Osteocyte (in vitro differentiated cells): ENCODE data around the gene CCDC107. TPM values are rescaled to one million over a fixed set of nuclear protein-coding genes. Genes with fewer than 3 reads are reported as not detected.
A peak's percentile ranks its signal among the peaks of the same experiment; 100 is the strongest.

ENCODE experiments used
- DNase-seq: peaks from one replicate; pipeline ENCODE4 v3.0.0; 2021; ENCODE audit warnings: mixed read lengths; ENCODE audit not compliant: unreplicated experiment; ENCODE audit errors: extremely low spot score
- H3K27ac Mint-ChIP-seq: one replicate; pipeline ENCODE4 v1.8.0; 2021; ENCODE audit warnings: mild to moderate bottlenecking, mixed read lengths; ENCODE audit not compliant: unreplicated experiment
- H3K27me3 Mint-ChIP-seq: one replicate; pipeline ENCODE4 v1.8.0; 2021; ENCODE audit warnings: mixed read lengths; ENCODE audit not compliant: unreplicated experiment
- H3K36me3 Mint-ChIP-seq: one replicate; pipeline ENCODE4 v1.8.0; 2021; ENCODE audit warnings: mixed read lengths; ENCODE audit not compliant: unreplicated experiment
- H3K4me1 Mint-ChIP-seq: one replicate; pipeline ENCODE4 v1.8.0; 2021; ENCODE audit warnings: mixed read lengths; ENCODE audit not compliant: unreplicated experiment
- H3K4me3 Mint-ChIP-seq: one replicate; pipeline ENCODE4 v1.8.0; 2021; ENCODE audit warnings: mild to moderate bottlenecking, moderate library complexity, mixed read lengths; ENCODE audit not compliant: unreplicated experiment
- H3K9me3 Mint-ChIP-seq: one replicate; pipeline ENCODE4 v1.8.0; 2021; ENCODE audit warnings: mixed read lengths; ENCODE audit not compliant: unreplicated experiment
- total RNA-seq: library from RNA; stranded (reverse); gene quantifications from 2 replicates; pipeline ENCODE4 v1.2.1, GENCODE V29; 2021
- TF ChIP-seq, protein P1 (sequence below): fragments of 200-600 bp; sonication (generic); IDR thresholded peaks from 2 replicates; pipeline ENCODE4 v1.5.0; 2021; ENCODE audit warnings: antibody characterized with exemption, mild to moderate bottlenecking, moderate library complexity

The CCDC107 gene
- total RNA-seq, 1 donor from 2014 or later = 31.3 TPM

DNA sequence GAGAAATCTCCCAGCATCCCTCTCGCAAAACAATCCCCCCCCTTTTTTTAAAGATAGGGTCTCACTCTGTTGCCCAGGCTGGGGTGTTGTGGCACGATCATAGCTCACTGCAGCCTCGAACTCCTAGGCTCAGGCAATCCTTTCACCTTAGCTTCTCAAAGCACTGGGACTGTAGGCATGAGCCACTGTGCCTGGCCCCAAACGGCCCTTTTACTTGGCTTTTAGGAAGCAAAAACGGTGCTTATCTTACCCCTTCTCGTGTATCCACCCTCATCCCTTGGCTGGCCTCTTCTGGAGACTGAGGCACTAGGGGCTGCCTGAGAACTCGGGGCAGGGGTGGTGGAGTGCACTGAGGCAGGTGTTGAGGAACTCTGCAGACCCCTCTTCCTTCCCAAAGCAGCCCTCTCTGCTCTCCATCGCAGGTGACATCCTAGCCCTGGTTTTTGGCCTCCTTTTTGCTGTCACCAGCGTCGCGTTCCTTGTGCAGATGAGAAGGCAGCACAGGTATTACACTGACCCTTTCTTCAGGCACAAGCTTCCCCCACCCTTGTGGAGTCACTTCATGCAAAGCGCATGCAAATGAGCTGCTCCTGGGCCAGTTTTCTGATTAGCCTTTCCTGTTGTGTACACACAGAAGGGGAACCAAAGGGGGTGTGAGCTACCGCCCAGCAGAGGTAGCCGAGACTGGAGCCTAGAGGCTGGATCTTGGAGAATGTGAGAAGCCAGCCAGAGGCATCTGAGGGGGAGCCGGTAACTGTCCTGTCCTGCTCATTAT is 22.4 kb downstream of the CCDC107 start:
- no peak overlapping the region for H3K4me3 Mint-ChIP-seq
- TF ChIP-seq, protein P1, sequence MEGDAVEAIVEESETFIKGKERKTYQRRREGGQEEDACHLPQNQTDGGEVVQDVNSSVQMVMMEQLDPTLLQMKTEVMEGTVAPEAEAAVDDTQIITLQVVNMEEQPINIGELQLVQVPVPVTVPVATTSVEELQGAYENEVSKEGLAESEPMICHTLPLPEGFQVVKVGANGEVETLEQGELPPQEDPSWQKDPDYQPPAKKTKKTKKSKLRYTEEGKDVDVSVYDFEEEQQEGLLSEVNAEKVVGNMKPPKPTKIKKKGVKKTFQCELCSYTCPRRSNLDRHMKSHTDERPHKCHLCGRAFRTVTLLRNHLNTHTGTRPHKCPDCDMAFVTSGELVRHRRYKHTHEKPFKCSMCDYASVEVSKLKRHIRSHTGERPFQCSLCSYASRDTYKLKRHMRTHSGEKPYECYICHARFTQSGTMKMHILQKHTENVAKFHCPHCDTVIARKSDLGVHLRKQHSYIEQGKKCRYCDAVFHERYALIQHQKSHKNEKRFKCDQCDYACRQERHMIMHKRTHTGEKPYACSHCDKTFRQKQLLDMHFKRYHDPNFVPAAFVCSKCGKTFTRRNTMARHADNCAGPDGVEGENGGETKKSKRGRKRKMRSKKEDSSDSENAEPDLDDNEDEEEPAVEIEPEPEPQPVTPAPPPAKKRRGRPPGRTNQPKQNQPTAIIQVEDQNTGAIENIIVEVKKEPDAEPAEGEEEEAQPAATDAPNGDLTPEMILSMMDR = no peak
- peak overlapping the region; percentile 33 for H3K27ac Mint-ChIP-seq
- H3K9me3 Mint-ChIP-seq = no peaks in the 10 kb centered on the region
- DNase-seq = no peak
- H3K4me1 Mint-ChIP-seq = peaks cover 69% of the 10 kb centered on the region
- no peaks in the 10 kb centered on the region for H3K27me3 Mint-ChIP-seq
- H3K36me3 Mint-ChIP-seq = peaks cover 26% of the 10 kb centered on the region

DNA sequence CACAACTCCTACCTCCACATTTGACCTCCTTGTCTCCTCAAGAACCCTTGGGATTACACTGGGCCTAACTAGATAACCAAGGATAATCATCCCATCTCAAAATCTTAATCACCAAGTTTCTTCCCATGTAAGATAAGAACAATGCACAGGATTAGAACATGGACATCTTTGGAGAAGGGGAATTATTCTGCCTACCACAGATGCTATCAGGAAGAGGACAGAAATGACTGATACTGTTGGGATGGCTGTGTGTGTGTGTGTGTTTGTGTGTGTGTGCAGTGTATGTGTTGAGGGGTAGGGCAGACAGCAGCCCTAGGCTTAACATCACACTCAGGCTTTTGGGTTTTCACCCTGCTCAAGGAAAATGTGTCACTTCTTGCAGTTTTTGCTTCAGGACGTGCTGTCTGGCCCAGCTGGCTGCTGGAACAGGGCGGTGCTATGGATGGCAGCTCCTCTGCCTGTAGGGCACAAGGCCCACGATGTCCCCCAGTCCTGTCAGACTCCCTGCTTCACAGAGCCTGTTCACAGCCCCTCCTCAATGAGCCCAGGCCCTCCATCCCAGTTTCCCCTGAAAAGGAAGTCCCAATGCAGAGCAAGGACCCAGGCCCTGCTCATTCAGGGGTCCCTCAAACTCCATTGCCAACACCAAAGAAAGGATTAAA is 23.4 kb downstream of the CCDC107 start:
- peaks cover 32% of the 10 kb centered on the region for H3K36me3 Mint-ChIP-seq
- H3K27me3 Mint-ChIP-seq = no peaks in the 10 kb centered on the region
- DNase-seq = no peak
- TF ChIP-seq, protein P1 = no peak
- H3K4me3 Mint-ChIP-seq = no peak overlapping the region
- peak overlapping the region; percentile 67 for H3K27ac Mint-ChIP-seq
- H3K9me3 Mint-ChIP-seq = no peaks in the 10 kb centered on the region
- H3K4me1 Mint-ChIP-seq = peaks cover 75% of the 10 kb centered on the region

DNA sequence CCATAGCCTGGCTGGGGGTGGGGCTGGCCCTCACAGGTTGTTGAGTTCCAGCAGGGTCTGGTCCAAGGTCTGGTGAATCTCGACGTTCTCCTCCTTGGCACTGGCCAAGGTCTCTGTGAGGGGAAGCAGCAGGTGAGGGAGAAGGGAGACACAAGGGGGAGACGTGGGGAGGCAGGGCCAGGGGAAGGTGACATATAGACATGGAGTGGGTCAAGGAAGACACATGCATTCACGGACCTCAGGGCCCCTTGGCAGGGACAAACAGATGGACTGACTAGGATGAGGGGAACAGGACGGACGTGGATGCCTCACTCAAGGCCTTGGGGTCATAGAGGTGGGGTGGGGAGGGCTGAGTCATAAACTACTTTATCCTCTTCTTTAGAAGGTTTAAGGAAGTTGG is 24.0 kb downstream of the CCDC107 start:
- peaks cover 80% of the 10 kb centered on the region for H3K4me1 Mint-ChIP-seq

DNA sequence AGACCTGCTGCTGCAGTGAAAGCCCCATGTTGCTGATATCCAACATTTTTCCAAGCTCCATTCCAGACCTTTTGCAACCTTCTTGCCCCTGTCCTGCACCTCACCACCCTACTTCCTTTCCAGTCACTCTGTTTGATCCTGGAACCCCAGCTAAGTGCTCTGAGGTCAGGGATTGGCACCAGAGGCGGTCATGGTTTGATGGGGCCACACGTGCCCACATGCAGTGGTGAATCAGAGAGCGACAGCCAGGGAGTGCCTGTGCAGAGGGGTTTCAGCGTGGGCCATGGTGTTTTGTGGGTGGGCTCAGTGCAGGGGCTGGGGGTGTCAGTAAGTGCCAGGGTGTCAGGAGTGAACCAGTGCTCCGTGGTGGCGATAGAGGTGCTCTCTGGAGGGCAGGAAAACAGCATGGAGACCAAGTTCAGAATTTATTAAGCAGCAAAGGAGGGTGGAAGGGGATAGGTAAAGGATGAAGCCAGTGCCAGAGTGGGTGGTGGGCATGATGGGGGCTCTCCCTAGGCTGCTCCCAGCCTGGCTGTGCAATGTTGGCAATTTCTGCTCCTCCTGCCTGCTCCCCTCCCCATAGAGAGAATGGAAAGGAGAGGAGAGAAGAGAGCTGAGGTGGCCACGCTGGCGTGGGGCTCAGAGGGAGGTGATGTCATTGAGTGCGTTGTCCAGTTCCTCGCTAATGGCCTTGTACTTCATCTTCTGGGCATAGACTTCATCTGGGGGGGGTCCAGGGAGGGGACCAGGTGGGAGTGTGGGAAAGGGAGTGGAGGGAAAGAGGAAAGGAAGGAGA is 24.6 kb downstream of the CCDC107 start:
- H3K36me3 Mint-ChIP-seq = peaks cover 32% of the 10 kb centered on the region
- peaks cover 84% of the 10 kb centered on the region for H3K4me1 Mint-ChIP-seq
- H3K9me3 Mint-ChIP-seq = no peaks in the 10 kb centered on the region
- H3K27me3 Mint-ChIP-seq = no peaks in the 10 kb centered on the region
- peak overlapping the region; percentile 54 for H3K27ac Mint-ChIP-seq
- TF ChIP-seq, protein P1 = no peak
- H3K4me3 Mint-ChIP-seq = no peak overlapping the region
- DNase-seq = no peak

More for the DNA sequence above, 24.0 kb downstream of the CCDC107 start:
- H3K9me3 Mint-ChIP-seq = no peaks in the 10 kb centered on the region
- H3K27me3 Mint-ChIP-seq = no peaks in the 10 kb centered on the region
- DNase-seq = no peak
- TF ChIP-seq, protein P1 = no peak
- peak overlapping the region; percentile 48 for H3K27ac Mint-ChIP-seq
- peaks cover 32% of the 10 kb centered on the region for H3K36me3 Mint-ChIP-seq
- no peak overlapping the region for H3K4me3 Mint-ChIP-seq
